GM12875 (cell line): ENCODE measurements around the gene DPPA3.
"Not testable (repeated sequence)": the region's sequence is repeated elsewhere in the genome, so short reads cannot be mapped to it uniquely, and the experiment has no call there.

ENCODE experiments used
- H3K4me3 ChIP-seq: one replicate; pipeline ENCODE4 v1.5.1; 2011; ENCODE audit warnings: low read depth, low read length, control low read depth
- CTCF ChIP-seq: IDR thresholded peaks from 2 replicates; pipeline ENCODE4 v1.5.1; 2011; ENCODE audit warnings: low read depth, mild to moderate bottlenecking, control low read depth, inconsistent platforms, low read length, moderate library complexity, borderline replicate concordance; ENCODE audit not compliant: insufficient read depth

DPPA3 gene

GRCh38 chr12:7711133-7711532, at the start of gene DPPA3:
TSS of gene DPPA3 (plus strand) at chr12:7711433. CDS start at chr12:7711571, 138 bp downstream.
- TF ChIP-seq CTCF, result no peak
- H3K4me3 ChIP-seq, result no peak within 1 kb of the TSS

GRCh38 chr12:7661741-7662140, 49.5 kb upstream of the DPPA3 start:
- no peak for TF ChIP-seq CTCF
- H3K4me3 ChIP-seq, result no peak overlapping the region

GRCh38 chr12:7666595-7666994, 44.6 kb upstream of the DPPA3 start:
- no peak for TF ChIP-seq CTCF
- no peak overlapping the region for H3K4me3 ChIP-seq

- no peak overlapping the region for H3K4me3 ChIP-seq
- TF ChIP-seq CTCF, result peak; percentile 19; the same call in 1 of the 2 replicates
Measured at GRCh38 chr12:7667125-7667524, 44.1 kb upstream of the DPPA3 start.

GRCh38 chr12:7668171-7668570, 43.1 kb upstream of the DPPA3 start:
- TF ChIP-seq CTCF, result no peak
- H3K4me3 ChIP-seq, result no peak overlapping the region

- not testable (repeated sequence) for H3K4me3 ChIP-seq
Measured at GRCh38 chr12:7675455-7675854, 35.8 kb upstream of the DPPA3 start.

GRCh38 chr12:7677432-7677888, 33.8 kb upstream of the DPPA3 start:
- not testable (repeated sequence) for H3K4me3 ChIP-seq

GRCh38 chr12:7678744-7679143, 32.5 kb upstream of the DPPA3 start:
- H3K4me3 ChIP-seq, result no peak overlapping the region
- TF ChIP-seq CTCF, result no peak
